PC-3 (cell line): Measurements from ENCODE around the gene HAGHL. TPM values are rescaled to one million over a fixed set of nuclear protein-coding genes. Genes with fewer than 3 reads are reported as not detected.

Source experiments
- ATAC-seq: fragments of 200-7000 bp; cut with Tn5 transposase; 2 replicates; pipeline ENCODE4 v1.9.1; 2020; ENCODE audit warnings: mild to moderate bottlenecking, moderate library complexity
- BruUV-seq: library from RNA; stranded (reverse); fragments of 400-500 nt; replicated peaks from 2 replicates; lab custom pipeline; 2021; lab: Mats Ljungman, UMichigan
- CTCF ChIA-PET: fragments of 300-600 bp; sonication (Branson Sonifier 250); formaldehyde crosslinking; loops from one replicate; lab custom pipeline; 2022; ENCODE audit warnings: antibody characterized with exemption; lab: Charles Lee
- POLR2A ChIA-PET: fragments of 300-600 bp; sonication (Branson Sonifier 250); formaldehyde crosslinking; loops from one replicate; lab custom pipeline; 2022; ENCODE audit warnings: antibody characterized with exemption; ENCODE audit not compliant: unreplicated experiment; lab: Charles Lee
- DNase-seq: peaks from one replicate; pipeline ENCODE4 v3.0.0-alpha.2; 2015
- H2AFZ ChIP-seq: fragments of 300-600 bp; sonication (generic); 2 replicates; pipeline ENCODE4 v1.6.0; 2016; ENCODE audit warnings: antibody characterized with exemption, low read length
- H3F3A ChIP-seq: fragments of 300-600 bp; sonication (generic); one replicate; pipeline ENCODE4 v1.6.0; 2017; ENCODE audit warnings: antibody characterized with exemption, low read length, control low read depth, mild to moderate bottlenecking; ENCODE audit not compliant: unreplicated experiment
- H3K27ac ChIP-seq: fragments of 300-600 bp; sonication (generic); 2 replicates; pipeline ENCODE4 v1.5.1; 2016; ENCODE audit warnings: mild to moderate bottlenecking, low read length
- H3K27me3 ChIP-seq: fragments of 300-600 bp; sonication (generic); 2 replicates; pipeline ENCODE4 v1.6.1; 2016; ENCODE audit warnings: low read length, mixed read lengths
- H3K36me3 ChIP-seq: fragments of 300-600 bp; sonication (generic); 2 replicates; pipeline ENCODE4 v1.6.1; 2016; ENCODE audit warnings: low read depth, mixed run types, low read length, mixed read lengths
- H3K4me1 ChIP-seq: fragments of 300-600 bp; sonication (generic); 2 replicates; pipeline ENCODE4 v1.5.1; 2016; ENCODE audit warnings: low read length; ENCODE audit not compliant: insufficient read depth
- H3K4me2 ChIP-seq: fragments of 300-600 bp; sonication (generic); 2 replicates; pipeline ENCODE4 v1.6.0; 2016; ENCODE audit warnings: low read length
- H3K4me3 ChIP-seq: fragments of 300-600 bp; sonication (generic); 2 replicates; pipeline ENCODE4 v1.5.1; 2016; ENCODE audit warnings: mild to moderate bottlenecking, low read length, mixed read lengths
- H3K79me2 ChIP-seq: fragments of 300-600 bp; sonication (generic); 2 replicates; pipeline ENCODE4 v1.6.1; 2017; ENCODE audit warnings: low read length, mixed read lengths
- H3K9ac ChIP-seq: fragments of 300-600 bp; sonication (generic); 2 replicates; pipeline ENCODE4 v1.6.0; 2016; ENCODE audit warnings: mild to moderate bottlenecking, low read length
- H3K9me2 ChIP-seq: fragments of 300-600 bp; sonication (generic); replicated peaks from 2 replicates; pipeline ENCODE4 v1.6.1; 2016; ENCODE audit warnings: mixed run types, low read length, mixed read lengths
- H3K9me3 ChIP-seq: fragments of 300-600 bp; sonication (generic); 2 replicates; pipeline ENCODE4 v1.6.1; 2016; ENCODE audit warnings: low read length, mixed read lengths
- H4K20me1 ChIP-seq: fragments of 300-600 bp; sonication (generic); 2 replicates; pipeline ENCODE4 v1.6.1; 2016; ENCODE audit warnings: low read length, mixed read lengths
- EZH2 ChIP-seq: fragments of 300-600 bp; sonication (generic); IDR thresholded peaks from one replicate; pipeline ENCODE4 v1.6.1; 2017; ENCODE audit warnings: antibody characterized with exemption, mild to moderate bottlenecking, low read length; ENCODE audit not compliant: unreplicated experiment
- EZH2phosphoT487 ChIP-seq: fragments of 300-600 bp; sonication (generic); IDR thresholded peaks from 2 replicates; pipeline ENCODE4 v1.6.1; 2018; ENCODE audit warnings: mild to moderate bottlenecking, antibody characterized with exemption, low read length, borderline replicate concordance
- intact Hi-C: fragments of 100-400 bp; cut with micrococcal nuclease; formaldehyde crosslinking; loops from 2 replicates; pipeline ENCODE4 v1.9.0; 2023
- total RNA-seq: library from RNA; depleted of rRNA; stranded (reverse); fragments of >200 nt; gene quantifications from 2 replicates; pipeline ENCODE4 v1.2.3, GENCODE V29; 2014
- TF ChIP-seq, protein P1 (sequence below): fragments of 300-600 bp; sonication (generic); conservative IDR thresholded peaks from 2 replicates; pipeline ENCODE4 v1.5.1; 2017; ENCODE audit warnings: antibody characterized with exemption, low read depth, mild to moderate bottlenecking, low read length

Gene HAGHL
- total RNA-seq, 1 experiment from 2014 or later: 16.4 TPM

DNA sequence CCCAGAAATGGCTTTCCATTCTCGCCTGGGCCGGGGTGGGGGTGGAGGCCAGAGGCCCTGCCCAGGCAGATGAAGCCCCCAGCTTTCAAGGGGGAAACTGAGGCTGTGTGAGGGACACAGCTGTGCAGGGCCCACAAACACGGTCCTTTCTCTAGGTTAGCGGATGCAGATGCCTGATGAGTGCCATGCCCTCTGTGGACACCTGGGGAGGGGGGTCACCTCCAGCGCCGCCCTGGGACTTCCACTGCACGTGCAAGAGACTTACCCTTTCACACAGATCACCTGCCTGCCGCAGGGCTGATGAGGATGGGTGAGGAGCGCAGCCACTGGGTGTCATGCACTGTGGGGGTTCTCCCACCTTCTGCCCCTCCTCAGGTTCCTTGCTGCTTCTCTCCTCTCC, 8.5 kb upstream of the HAGHL start:
- H3K27ac ChIP-seq: no peak overlapping the region
- no peaks in the 10 kb centered on the region for H3K9me2 ChIP-seq
- no peak for DNase-seq
- H3K79me2 ChIP-seq: peaks cover 19% of the 10 kb centered on the region
- no peaks in the 10 kb centered on the region for H3K27me3 ChIP-seq
- TF ChIP-seq EZH2: no peak
- TF ChIP-seq, protein P1, sequence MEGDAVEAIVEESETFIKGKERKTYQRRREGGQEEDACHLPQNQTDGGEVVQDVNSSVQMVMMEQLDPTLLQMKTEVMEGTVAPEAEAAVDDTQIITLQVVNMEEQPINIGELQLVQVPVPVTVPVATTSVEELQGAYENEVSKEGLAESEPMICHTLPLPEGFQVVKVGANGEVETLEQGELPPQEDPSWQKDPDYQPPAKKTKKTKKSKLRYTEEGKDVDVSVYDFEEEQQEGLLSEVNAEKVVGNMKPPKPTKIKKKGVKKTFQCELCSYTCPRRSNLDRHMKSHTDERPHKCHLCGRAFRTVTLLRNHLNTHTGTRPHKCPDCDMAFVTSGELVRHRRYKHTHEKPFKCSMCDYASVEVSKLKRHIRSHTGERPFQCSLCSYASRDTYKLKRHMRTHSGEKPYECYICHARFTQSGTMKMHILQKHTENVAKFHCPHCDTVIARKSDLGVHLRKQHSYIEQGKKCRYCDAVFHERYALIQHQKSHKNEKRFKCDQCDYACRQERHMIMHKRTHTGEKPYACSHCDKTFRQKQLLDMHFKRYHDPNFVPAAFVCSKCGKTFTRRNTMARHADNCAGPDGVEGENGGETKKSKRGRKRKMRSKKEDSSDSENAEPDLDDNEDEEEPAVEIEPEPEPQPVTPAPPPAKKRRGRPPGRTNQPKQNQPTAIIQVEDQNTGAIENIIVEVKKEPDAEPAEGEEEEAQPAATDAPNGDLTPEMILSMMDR: no peak
- TF ChIP-seq EZH2phosphoT487: no peak
- H3K4me1 ChIP-seq: peaks cover 38% of the 10 kb centered on the region
- peaks cover 8% of the 10 kb centered on the region; the same call in 1 of the 2 replicates for H4K20me1 ChIP-seq
- intact Hi-C loops: loop anchor here (10.0 kb wide), 1 partner anchor 66 kb away; the partner anchor contains the start of genes CHTF18 and RPUSD1
- H3K9ac ChIP-seq: no peak overlapping the region
- no peak overlapping the region for H3K4me3 ChIP-seq
- no peaks in the 10 kb centered on the region for H3F3A ChIP-seq
- CTCF ChIA-PET: no interaction called here
- no peak overlapping the region for H3K4me2 ChIP-seq
- H3K36me3 ChIP-seq: no peaks in the 10 kb centered on the region
- H2AFZ ChIP-seq: no peak overlapping the region
- no peak for ATAC-seq
- BruUV-seq: no TSS peak
- H3K9me3 ChIP-seq: no peaks in the 10 kb centered on the region
- POLR2A ChIA-PET: no interaction called here

DNA sequence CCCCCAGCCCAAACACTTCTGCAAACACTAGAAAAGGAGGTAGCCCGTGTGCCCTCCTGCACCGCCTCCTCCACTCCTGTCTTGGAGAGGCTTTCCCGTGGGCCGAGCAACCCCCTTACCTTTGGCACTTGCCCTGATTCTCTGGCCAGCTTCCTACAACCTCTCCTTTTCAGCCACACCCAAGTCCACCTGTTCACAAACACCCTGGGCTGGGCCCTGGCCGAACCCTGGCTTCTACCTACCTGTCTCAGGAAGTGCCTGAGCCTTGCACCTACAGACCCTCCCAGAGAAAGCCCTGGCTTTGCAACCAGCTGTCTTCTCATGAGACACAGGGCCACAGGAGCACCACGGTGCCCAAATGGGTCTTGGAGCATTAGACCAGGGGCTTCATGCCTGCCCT, 8.0 kb upstream of the HAGHL start:
- TSS peak; percentile 1 for BruUV-seq
- intact Hi-C loops: loop anchor here (10.0 kb wide), 1 partner anchor 66 kb away; the partner anchor contains the start of genes CHTF18 and RPUSD1
- ChIA-PET CTCF (no interaction called here), POLR2A (no interaction called here)
- Histone ChIP-seq H3K4me3 (no peak overlapping the region), H3K4me1 (peaks cover 35% of the 10 kb centered on the region), H3K79me2 (peaks cover 19% of the 10 kb centered on the region), H3K4me2 (no peak overlapping the region), H3K27me3 (no peaks in the 10 kb centered on the region), H3K27ac (no peak overlapping the region), H3K36me3 (no peaks in the 10 kb centered on the region), H3F3A (no peaks in the 10 kb centered on the region), H3K9me3 (no peaks in the 10 kb centered on the region), H2AFZ (no peak overlapping the region), H3K9ac (no peak overlapping the region), H4K20me1 (peaks cover 8% of the 10 kb centered on the region; the same call in 1 of the 2 replicates), H3K9me2 (no peaks in the 10 kb centered on the region)
- TF ChIP-seq EZH2phosphoT487: no peak
- TF ChIP-seq, protein P1: no peak
- TF ChIP-seq EZH2: no peak
- DNase-seq (no peak), ATAC-seq (no peak)

DNA sequence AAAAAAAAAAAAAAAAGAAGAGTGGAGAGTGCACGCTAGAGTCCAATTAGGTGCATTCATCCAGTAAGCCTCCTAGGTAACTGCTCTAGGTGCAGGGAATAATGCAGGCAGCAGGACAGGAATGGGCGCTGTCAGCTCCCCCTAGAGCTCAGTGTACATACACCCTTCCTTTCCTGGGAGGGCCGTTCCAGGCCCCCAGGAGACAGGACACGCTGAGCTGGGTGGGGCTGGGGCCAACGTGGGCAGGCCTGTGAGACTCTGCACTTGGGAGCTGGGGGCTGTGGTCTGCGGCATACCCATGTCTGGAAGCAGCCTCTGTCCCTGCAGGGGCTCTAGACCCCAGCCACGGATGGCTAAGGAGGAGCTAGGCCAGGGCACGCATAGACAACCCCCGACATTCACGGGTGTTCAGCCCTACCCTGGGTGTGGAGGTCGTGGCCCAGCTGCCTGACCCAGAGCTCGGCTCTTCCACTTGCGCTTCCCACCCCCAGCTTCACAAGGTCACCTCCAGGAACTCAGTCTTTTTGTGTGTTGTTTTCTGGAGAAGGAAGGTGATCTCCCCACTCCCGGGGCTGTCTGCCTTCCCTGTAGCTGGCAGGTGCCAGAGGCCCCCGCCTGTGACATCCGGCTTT, 7.0 kb upstream of the HAGHL start:
- Histone ChIP-seq H3K9me3 (no peaks in the 10 kb centered on the region), H4K20me1 (peaks cover 8% of the 10 kb centered on the region; the same call in 1 of the 2 replicates), H3K27me3 (no peaks in the 10 kb centered on the region), H3F3A (no peaks in the 10 kb centered on the region), H3K4me3 (peak overlapping the region; percentile 82), H3K36me3 (no peaks in the 10 kb centered on the region), H3K9ac (peak overlapping the region; percentile 69; the same call in 1 of the 2 replicates), H3K9me2 (no peaks in the 10 kb centered on the region), H3K27ac (no peak overlapping the region), H3K79me2 (peaks cover 19% of the 10 kb centered on the region), H2AFZ (no peak overlapping the region), H3K4me1 (peaks cover 26% of the 10 kb centered on the region), H3K4me2 (peak overlapping the region; percentile 93)
- CTCF ChIA-PET: interaction anchor here (0.5 kb wide), 1 partner anchor 337 kb away, joined by 3 read pairs; no protein-coding TSS in a partner anchor
- no peak for TF ChIP-seq EZH2phosphoT487
- TF ChIP-seq, protein P1: peak; percentile 42
- ATAC-seq (peak; percentile 25), DNase-seq (peak; percentile 53)
- BruUV-seq: TSS peak; percentile 71
- intact Hi-C loops: loop anchor here (1.0 to 10.0 kb wide), 2 partner anchors 8 to 65 kb away; partner anchors contain the start of genes CHTF18 and RPUSD1
- POLR2A ChIA-PET: interaction anchor here (0.7 kb wide), 1 partner anchor 69 kb away, joined by 3 read pairs; the partner anchor contains the start of gene CHTF18
